Measurements from ENCODE around the gene GOLGA8S.
"Not testable (repeated sequence)": the region's sequence is repeated elsewhere in the genome, so short reads cannot be mapped to it uniquely, and the experiment has no call there.

Gene GOLGA8S

DNA sequence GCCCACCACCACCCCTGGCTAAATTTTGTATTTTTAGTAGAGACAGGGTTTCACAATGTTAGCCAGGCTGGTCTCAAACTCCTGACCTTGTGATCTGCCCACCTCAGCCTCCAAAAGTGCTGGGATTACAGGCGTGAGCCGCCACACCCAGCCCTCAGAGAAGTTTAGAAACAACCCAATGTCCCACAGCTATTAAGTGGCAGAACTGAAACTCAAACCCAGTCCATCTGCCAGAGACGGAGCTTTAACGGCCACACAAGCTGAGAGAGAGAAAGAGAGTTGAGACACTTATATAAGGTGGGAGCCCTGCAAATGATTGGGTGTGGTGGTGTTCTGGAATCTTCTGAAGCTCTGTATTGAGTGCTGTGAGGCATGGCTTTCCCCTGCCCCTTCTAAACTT is 43.8 kb downstream of the GOLGA8S start:
- DNase-seq, result not testable (repeated sequence)

DNA sequence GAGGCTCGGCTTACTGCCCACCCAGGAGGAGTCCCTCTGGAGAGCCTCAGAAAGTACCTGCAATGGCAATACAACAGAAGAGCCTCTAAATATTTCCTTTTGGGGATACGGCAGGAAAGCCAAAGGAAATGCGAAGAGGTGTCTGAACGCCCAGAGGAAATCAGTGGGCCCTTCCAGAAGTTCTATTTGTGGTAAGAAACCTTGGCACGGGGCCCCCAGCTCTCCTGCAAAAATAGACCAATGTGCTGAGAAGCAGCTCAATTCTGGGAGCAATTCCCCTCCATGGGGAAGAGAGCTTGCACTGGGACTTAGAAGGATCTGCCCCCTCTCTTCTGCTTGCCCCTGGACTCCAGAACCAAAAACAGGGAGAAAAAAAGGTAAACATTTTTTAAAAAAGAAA is 44.7 kb downstream of the GOLGA8S start:
- DNase-seq, result not testable (repeated sequence)

DNA sequence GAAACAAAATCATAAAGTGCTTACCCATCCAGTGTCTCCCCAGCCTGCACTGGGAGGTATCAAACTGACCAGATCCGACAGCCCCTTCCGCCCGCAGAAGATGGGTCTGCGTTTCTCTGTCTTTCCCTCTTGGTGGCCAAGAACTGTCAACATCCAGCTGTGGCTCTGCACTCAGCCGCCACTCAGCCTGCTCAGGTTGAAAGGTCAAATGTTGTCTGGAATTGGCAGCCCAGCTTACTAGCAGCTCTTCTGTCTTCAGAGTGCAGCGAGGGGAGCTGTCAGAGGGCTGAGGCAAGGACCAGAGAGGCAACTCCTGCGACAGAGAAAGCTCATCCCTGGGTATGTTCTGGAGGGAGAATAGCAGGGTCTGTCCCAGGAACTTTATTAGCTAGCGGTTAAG is 47.1 kb downstream of the GOLGA8S start:
- no peak for DNase-seq

DNA sequence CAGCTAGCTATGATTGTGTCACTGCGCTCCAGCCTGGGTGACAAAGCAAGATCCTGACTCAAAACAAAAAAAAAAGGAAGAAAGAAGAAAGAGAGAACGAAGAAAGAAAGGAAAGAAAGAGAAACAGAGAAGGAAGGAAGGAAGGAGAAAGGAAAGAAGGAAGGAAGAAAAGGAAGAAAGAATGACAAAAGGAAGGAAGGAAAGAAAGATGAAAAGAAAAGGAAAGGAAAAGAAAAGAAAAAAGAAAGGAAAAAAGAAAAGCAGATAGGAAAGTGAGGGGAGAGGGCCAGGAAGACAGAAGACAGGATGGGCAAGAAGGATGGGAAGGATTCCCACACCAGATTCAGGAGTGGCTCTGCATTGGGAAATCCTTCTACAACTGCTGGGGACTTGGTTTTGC is 47.6 kb downstream of the GOLGA8S start:
- no peak for DNase-seq

DNA sequence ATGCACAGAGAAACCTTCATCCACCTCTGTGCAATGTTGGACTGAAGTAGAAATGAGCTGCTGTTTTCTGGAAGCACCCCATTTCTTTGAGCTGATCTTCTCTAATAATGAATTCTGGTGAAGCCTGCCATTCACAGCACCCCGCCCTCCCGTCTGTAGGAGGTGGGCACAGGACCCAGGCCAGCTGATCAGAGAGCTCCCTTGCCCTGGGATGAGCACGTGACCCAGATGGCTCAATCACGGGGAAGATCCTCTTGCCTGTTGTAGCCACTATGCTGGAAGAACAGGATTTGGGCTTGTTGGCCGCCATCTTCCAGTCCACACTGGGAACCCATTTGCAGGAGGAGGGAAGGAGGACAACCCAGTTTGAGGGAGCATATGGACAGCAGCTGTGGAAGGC is 48.0 kb downstream of the GOLGA8S start:
- DNase-seq, result no peak

DNA sequence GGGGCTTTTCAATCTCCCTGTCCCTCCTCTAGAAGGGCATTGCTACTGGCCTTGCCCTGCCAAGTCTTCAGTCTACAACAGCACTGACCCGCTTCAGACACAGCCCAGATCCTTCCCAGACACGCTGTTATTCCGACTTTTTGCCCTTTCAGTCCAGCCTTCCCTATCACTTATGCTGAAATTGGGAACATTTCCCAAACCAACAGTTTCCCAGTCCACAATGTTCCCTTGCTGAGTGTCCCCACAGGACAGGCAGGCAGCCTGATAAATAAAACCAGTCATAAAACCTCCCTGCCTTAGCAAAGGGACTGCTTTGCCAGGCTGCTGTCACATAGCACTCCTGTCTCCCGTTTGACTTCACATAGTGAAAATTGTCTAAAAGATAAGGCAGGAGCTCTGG is 49.0 kb downstream of the GOLGA8S start:
- no peak for DNase-seq

DNA sequence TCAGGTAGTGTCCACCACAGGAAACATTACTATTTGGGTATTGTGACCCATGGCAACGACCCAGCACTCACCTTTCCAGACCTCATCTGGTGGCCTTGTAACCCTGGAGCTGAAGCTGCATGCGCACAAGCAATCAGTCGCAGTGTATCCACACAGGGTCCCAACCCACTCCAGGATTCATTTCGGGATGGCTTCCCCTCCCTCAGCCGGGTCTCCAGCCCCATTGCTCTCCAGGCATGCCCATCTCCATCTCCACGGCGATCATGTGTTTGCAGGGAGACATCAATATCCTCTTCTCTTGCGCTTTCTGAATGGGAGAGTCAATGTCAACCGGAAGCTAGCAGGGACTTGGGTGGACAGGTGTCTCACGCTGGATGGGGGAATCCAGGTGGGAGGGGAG is 57.3 kb downstream of the GOLGA8S start:
- DNase-seq, result no peak

DNA sequence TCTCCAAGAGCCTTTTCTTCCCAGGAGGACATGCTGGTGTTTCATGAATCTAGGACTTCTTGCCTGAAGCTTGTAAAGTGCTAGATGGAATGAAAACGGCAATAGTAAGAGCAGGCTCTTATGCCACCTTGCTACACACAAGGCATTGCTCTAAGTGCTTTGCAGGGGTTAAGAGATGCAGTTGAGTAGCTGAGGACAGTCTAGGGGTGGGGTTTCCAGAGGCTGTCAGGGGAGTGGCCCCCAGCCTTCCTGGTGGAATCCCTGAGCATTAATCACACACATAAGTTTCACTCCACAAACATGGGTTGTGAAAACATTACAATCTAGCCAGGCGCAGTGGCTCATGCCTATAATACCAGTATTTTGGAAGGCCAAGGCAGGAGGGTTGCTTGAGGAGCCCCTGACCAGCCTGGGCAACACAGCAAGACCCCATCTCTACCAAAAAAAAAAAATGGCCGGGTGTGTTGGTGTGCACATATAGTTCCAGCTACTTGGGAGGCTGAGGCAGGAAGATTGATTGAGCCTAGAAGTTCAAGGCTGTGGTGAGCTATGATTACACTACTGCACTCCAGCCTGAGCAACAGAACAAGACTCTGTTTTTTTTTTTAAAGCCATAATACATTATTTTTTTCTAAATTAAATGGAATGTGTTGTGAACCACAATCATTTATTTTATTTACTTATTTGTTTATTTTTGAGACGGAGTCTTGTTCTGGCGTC is 58.5 kb downstream of the GOLGA8S start:
- not testable (repeated sequence) for DNase-seq
